Omental fat pad (tissue), 4 donors: Measurements from ENCODE around the gene CLPSL2. TPM values are rescaled to one million over a fixed set of nuclear protein-coding genes. Genes with fewer than 3 reads are reported as not detected.

ENCODE experiments used
- ATAC-seq: fragments of 150-250 bp; one replicate; pipeline ENCODE4 v1.9.1; 2016; ENCODE audit warnings: mild to moderate bottlenecking, moderate library complexity; ENCODE audit not compliant: low FRiP score
- DNase-seq: peaks from one replicate; pipeline ENCODE4 v3.0.0-alpha.2; 2019; ENCODE audit warnings: low spot score
- CTCF ChIP-seq, 3 donors: fragments of 450-650 bp; IDR thresholded peaks; one replicate each; pipeline ENCODE4 v1.5.1; 2016 to 2017; ENCODE audit warnings: antibody characterized with exemption in 3 of 3, mild to moderate bottlenecking in 3 of 3, moderate library complexity in 2 of 3
- total RNA-seq, 4 donors: library from RNA; depleted of rRNA; stranded (reverse); fragments of >200 nt; gene quantifications; one replicate each; pipeline ENCODE4 v1.1.0, GENCODE V29; 2016

CLPSL2 gene
- total RNA-seq, 4 donors from 2014 or later, result not detected

GRCh38 chr6:35747877-35748276 lies 28.5 kb upstream of the CLPSL2 start:
- DNase-seq, result no peak
- no peak for TF ChIP-seq CTCF (IDR thresholded peaks at IDR 0.05)
- no peak for ATAC-seq

- no peak for ATAC-seq
- TF ChIP-seq CTCF (IDR thresholded peaks at IDR 0.05), result no peak
- DNase-seq, result no peak
These were observed 25.8 kb upstream of the CLPSL2 start for GRCh38 chr6:35750557-35750956.

GRCh38 chr6:35751594-35751993 lies 24.8 kb upstream of the CLPSL2 start:
- TF ChIP-seq CTCF (IDR thresholded peaks at IDR 0.05), result no peak
- no peak for DNase-seq
- ATAC-seq, result no peak

GRCh38 chr6:35752330-35752729 lies 24.1 kb upstream of the CLPSL2 start:
- TF ChIP-seq CTCF (IDR thresholded peaks at IDR 0.05), result no peak
- DNase-seq (no peak), ATAC-seq (no peak)

GRCh38 chr6:35754452-35755277 lies 21.7 kb upstream of the CLPSL2 start:
- ATAC-seq, result no peak
- no peak for DNase-seq

GRCh38 chr6:35755278-35755924 lies 21.0 kb upstream of the CLPSL2 start:
- no peak for ATAC-seq
- DNase-seq, result no peak
- no peak for TF ChIP-seq CTCF (IDR thresholded peaks at IDR 0.05)

More at GRCh38 chr6:35754452-35755277, 21.7 kb upstream of the CLPSL2 start:
- TF ChIP-seq CTCF (IDR thresholded peaks at IDR 0.05), result no peak
